DMS 273 treated with DMSO at 0.1 percent for 48 hours (cell line): ENCODE data around the gene GPR42.
A peak's percentile ranks its signal among the peaks of the same experiment; 100 is the strongest.
"Not testable (repeated sequence)": the region's sequence is repeated elsewhere in the genome, so short reads cannot be mapped to it uniquely, and the experiment has no call there.

Experiments used
- DNase-seq: peaks from one replicate; lab custom pipeline; 2025; lab: John Stamatoyannopoulos, UW

GPR42 gene

DNA sequence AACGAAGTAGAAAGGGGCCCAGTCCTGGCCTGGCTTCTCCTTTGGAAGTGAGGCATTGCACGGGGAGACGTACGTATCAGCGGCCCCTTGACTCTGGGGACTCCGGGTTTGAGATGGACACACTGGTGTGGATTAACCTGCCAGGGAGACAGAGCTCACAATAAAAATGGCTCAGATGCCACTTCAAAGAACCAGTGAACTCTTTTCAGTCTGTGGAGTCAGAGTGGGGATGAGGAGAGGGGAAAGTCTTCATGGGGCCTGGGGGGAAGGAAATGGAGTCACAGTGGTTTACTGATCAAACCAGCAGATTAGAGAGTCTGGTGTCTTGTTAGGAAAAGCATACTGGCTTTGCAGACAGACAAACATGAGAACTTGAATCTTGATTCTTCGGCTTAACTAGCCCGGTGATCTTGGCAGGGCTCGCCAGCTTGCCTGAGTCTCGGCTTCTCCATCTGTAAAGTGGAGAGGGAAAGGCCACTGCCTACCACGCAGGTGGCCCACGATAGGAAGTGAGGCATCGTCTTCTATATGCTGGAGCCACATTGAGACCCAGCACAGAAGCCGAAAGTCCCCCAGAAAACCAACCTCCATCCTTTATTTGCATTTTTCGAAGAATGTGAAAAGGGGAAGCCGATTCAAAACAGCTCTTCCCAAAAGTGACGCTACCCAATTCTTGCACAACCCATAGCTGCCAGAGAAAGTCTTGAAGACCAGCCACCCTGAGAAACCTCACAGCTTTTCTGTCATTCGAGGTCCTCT, 23.5 kb upstream of the GPR42 start, which contains the start of gene FFAR1:
Gene FFAR1 (plus strand): TSS at position 732 of the 759 bp plus-strand sequence. CDS start 3,650 bp downstream, outside the sequence.
- no peak for DNase-seq

DNA sequence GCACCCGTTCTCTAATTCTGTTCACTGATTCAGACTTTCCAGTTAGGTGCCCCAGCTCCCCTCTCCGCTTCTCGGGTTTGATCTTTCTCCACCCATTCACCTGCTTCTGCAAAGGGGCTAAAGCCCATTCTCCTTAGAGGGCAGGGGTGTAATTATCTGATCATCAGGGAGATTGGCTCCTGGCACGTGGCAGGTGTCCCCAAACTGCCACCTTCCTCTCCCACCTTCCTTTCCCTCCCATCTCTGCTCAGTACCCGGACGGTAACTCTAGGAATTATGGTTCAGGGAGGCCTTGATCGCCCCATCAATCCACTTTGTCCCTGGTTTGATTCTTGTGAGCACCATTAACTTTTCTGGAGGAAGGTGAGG, 23.0 kb upstream of the GPR42 start:
- DNase-seq: no peak

DNA sequence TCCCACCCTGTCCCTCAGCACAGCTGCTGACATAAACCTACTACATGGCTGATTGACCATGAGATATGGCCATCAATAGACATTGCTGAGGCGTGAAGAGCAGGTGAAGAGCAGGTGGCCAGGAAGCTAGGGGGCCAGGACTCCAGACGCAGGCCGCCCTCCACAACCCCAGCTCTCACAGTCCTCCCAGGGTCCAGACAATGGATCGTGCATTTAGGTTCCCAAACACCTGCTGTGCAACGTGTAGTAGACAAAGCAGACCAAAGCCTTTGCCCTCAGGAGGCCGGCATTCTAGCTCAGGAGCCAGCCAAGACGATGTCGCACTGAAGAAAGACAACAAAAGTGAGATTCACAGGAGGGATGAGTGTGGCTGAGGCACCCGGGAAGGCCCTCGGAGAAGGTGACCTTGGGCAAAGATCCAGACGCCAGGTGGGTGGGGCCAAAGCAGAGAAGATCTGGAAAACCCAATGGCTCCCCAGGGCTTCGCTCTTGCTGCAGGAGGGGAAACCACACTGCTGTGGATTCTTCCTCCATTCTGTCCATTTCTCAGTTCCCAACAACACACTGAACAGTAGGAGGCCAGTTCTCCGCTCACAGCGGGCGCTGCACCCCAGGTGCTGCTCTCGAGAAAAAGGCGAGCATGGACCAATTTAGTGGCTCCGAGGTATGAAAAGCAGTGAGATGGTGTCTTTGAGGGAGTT, 21.8 kb upstream of the GPR42 start:
- DNase-seq: no peak

GRCh38 chr19:35349614-35350521, 21.0 kb upstream of the GPR42 start:
- DNase-seq: no peak

- DNase-seq: no peak
Measured at GRCh38 chr19:35350591-35350990, 20.3 kb upstream of the GPR42 start.

DNA sequence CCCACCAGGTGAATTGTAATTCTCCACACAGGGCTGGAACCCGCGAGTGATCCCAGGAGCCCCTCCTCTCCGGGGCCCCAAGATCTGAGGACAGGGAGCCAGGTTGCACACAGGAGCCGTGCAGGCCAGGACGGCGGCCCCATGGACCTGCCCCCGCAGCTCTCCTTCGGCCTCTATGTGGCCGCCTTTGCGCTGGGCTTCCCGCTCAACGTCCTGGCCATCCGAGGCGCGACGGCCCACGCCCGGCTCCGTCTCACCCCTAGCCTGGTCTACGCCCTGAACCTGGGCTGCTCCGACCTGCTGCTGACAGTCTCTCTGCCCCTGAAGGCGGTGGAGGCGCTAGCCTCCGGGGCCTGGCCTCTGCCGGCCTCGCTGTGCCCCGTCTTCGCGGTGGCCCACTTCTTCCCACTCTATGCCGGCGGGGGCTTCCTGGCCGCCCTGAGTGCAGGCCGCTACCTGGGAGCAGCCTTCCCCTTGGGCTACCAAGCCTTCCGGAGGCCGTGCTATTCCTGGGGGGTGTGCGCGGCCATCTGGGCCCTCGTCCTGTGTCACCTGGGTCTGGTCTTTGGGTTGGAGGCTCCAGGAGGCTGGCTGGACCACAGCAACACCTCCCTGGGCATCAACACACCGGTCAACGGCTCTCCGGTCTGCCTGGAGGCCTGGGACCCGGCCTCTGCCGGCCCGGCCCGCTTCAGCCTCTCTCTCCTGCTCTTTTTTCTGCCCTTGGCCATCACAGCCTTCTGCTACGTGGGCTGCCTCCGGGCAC, 19.3 kb upstream of the GPR42 start:
- no peak for DNase-seq

- DNase-seq: no peak
Measured at GRCh38 chr19:35352177-35352447, 18.8 kb upstream of the GPR42 start.

DNA sequence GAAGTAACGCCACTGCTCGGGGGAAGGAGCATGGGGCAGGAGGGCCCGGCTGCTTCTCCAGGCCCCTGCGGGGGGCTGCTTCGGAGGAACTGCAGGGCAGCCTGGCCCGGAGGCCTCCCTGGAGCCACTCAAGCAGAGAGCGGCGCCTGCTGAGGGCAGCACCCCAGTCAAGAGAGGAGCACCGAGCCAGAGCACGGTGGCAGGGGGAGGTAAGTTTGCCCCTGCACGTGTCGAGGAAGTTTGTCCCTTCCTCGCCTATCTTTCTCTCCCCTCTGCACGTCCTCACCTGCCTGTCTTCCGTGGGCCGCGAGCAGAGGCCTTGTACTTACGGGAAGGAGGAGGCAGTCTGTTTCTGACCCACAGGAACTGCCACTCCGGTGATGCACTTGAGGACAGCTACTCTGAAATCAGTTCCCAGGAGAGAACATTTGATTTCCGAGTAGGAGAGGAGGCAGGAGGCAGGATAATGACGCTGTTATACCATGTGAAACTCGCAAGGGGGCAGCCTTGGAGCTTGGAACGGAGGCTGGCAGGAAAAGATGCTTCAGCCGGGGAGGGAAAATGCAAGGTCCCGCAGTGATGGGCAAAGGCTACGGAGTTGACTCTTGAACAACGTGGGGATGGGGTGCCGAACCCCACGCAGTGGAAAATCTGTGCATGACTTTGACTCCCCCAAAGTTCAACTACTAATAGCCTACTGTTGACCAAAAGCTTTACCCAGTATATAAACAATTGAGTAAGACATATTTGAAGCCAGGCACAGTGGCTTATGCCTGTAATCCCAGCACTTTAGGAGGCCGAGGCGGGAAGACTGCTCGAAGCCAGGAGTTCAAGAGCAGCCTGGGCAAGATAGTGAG, 18.2 kb upstream of the GPR42 start:
- peak; percentile 32 for DNase-seq

DNA sequence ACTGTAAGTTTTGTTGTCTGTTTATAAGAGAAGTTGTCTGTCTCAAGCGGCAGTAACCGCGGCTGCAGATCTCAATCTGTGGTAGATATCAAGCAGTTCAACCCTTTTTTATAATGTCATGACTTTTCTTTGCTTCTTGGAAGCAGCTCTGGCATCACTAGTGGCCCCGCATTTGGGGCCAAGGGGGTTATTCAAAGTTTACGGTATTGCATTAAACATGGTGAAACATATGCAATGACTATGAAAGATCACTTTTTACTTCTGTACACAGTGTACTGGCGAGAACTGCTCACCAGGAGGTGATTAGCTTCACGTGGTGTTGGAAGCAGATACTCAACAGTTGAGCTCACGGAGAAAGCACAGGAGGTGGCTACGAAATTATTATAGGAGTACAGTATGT, 17.2 kb upstream of the GPR42 start:
- DNase-seq: no peak

DNA sequence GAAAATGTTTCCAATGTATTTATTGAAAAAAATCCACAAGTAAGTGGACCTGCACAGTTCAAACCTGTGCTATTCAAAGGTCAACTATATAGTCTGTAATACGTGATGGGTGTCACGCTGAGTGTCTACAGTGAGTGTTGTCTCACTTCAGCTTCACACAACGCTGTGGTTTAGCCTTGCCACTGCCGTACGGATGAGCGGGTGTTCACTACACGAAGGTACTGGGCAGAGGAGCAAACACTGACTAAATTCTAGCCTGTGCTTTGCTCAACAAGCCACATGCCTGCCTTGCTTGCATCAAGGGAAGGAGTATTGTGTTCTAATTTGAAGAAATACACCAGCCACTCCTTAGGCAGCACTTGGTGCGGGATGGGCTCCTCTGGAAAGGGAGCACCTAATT, 16.0 kb upstream of the GPR42 start:
- no peak for DNase-seq

DNA sequence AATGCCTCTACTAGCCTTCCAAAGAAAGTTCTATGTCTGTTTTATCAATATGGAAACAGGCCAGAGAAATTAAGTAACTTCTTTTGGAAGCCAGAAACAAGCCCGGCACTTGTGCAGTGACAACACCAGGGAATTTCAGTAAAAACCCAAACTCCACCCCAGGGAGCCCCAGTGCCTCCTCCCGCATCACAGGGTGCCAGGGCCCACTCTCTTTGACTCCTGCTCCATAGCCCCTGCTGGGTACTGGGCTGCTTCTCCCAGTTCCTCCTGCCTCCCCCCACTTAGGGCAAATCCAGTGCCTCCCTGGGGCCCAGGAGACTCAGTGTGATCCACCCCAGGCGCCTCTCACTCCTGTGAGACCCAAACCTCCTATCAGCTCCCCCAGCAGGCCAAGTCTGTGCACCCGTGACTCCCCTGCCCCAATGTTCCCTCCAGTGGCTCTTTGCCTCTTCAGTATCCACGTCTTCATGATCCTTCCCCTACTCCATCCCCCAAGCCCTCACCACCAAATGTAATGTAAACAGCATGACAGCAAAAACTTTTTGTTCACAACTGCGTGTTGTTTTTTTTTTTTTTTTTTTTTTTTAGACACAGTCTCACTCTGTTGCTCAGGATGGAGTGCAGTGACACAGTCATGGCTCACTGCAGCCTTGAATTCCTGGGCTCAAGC, 14.9 kb upstream of the GPR42 start:
- no peak for DNase-seq

GRCh38 chr19:35357867-35358573, 12.8 kb upstream of the GPR42 start, which contains the start of gene FFAR3:
FFAR3 (plus strand) TSS chr19:35358460; CDS start chr19:35358891, 431 bp downstream.
- DNase-seq: no peak

DNA sequence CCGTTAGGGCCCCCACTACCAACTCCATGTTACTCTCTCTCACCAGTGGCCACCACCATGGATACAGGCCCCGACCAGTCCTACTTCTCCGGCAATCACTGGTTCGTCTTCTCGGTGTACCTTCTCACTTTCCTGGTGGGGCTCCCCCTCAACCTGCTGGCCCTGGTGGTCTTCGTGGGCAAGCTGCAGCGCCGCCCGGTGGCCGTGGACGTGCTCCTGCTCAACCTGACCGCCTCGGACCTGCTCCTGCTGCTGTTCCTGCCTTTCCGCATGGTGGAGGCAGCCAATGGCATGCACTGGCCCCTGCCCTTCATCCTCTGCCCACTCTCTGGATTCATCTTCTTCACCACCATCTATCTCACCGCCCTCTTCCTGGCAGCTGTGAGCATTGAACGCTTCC, 12.0 kb upstream of the GPR42 start:
- DNase-seq: not testable (repeated sequence)

GRCh38 chr19:35359395-35359794, 11.5 kb upstream of the GPR42 start:
- not testable (repeated sequence) for DNase-seq

- DNase-seq: not testable (repeated sequence)
Measured at GRCh38 chr19:35360081-35360480, 10.8 kb upstream of the GPR42 start.

- no peak for DNase-seq
Measured at GRCh38 chr19:35360880-35361420, 9.9 kb upstream of the GPR42 start.

- DNase-seq: no peak
Measured at GRCh38 chr19:35362261-35363000, 8.4 kb upstream of the GPR42 start.

- no peak for DNase-seq
Measured at GRCh38 chr19:35363001-35363590, 7.8 kb upstream of the GPR42 start.
